ENCODE results near the gene APOL6.

APOL6 gene

GRCh38 chr22:35649636-35650250 is 1.5 kb downstream of the APOL6 start:
- Histone ChIP-seq H3K4me2 (ENCODE audit: low read depth, low read length) (peak overlapping the region; percentile 90), H3K36me3 (replicated peaks; ENCODE audit: insufficient read depth, low read length) (peaks cover 4% of the 10 kb centered on the region; the same call in 1 of the 2 replicates), H3K4me1 (ENCODE audit: low read length) (peaks cover 9% of the 10 kb centered on the region; the same call in 1 of the 2 replicates), H3K9ac (ENCODE audit: low read length) (peak overlapping the region; percentile 93; the same call in 1 of the 2 replicates), H3F3A (ENCODE audit: insufficient read depth, low read length) (peaks cover 15% of the 10 kb centered on the region), H3K27me3 (replicated peaks; ENCODE audit: insufficient read depth, low read length) (no peaks in the 10 kb centered on the region), H3K27ac (ENCODE audit: low read length) (peak overlapping the region; percentile 94; the same call in 1 of the 2 replicates), H2AFZ (ENCODE audit: low read length) (no peak overlapping the region), H3K79me2 (ENCODE audit: low read length) (peaks cover 45% of the 10 kb centered on the region), H3K9me2 (replicated peaks; ENCODE audit: insufficient read depth, low read length) (no peaks in the 10 kb centered on the region), H4K20me1 (ENCODE audit: insufficient read depth, low read length) (no peaks in the 10 kb centered on the region), H3K4me3 (ENCODE audit: low read length) (peak overlapping the region; percentile 94), H3K9me3 (replicated peaks; ENCODE audit: insufficient read depth, low read length) (no peaks in the 10 kb centered on the region)
- no peak for DNase-seq
- no peak for TF ChIP-seq CTCF (IDR thresholded peaks at IDR 0.05; ENCODE audit: low read length)
- no peak for TF ChIP-seq EZH2 (optimal IDR thresholded peaks at IDR 0.05; ENCODE audit: low read depth, low read length)
- TF ChIP-seq EZH2phosphoT487 (IDR thresholded peaks at IDR 0.05; ENCODE audit: low read length), result no peak

- H3K36me3 ChIP-seq (replicated peaks; ENCODE audit: insufficient read depth, low read length), result peaks cover 4% of the 10 kb centered on the region; the same call in 1 of the 2 replicates
- H3K9ac ChIP-seq (ENCODE audit: low read length), result no peak overlapping the region
- no peaks in the 10 kb centered on the region for H3K9me3 ChIP-seq (replicated peaks; ENCODE audit: insufficient read depth, low read length)
- H2AFZ ChIP-seq (ENCODE audit: low read length), result no peak overlapping the region
- no peak for DNase-seq
- no peaks in the 10 kb centered on the region for H4K20me1 ChIP-seq (ENCODE audit: insufficient read depth, low read length)
- H3K4me2 ChIP-seq (ENCODE audit: low read depth, low read length), result no peak overlapping the region
- H3K4me1 ChIP-seq (ENCODE audit: low read length), result peaks cover 9% of the 10 kb centered on the region; the same call in 1 of the 2 replicates
- no peaks in the 10 kb centered on the region for H3K27me3 ChIP-seq (replicated peaks; ENCODE audit: insufficient read depth, low read length)
- H3K4me3 ChIP-seq (ENCODE audit: low read length), result no peak overlapping the region
- H3F3A ChIP-seq (ENCODE audit: insufficient read depth, low read length), result peaks cover 15% of the 10 kb centered on the region
- TF ChIP-seq EZH2phosphoT487 (IDR thresholded peaks at IDR 0.05; ENCODE audit: low read length) (no peak), EZH2 (optimal IDR thresholded peaks at IDR 0.05; ENCODE audit: low read depth, low read length) (no peak), CTCF (IDR thresholded peaks at IDR 0.05; ENCODE audit: low read length) (no peak)
- no peak overlapping the region for H3K27ac ChIP-seq (ENCODE audit: low read length)
- peaks cover 57% of the 10 kb centered on the region for H3K79me2 ChIP-seq (ENCODE audit: low read length)
- no peaks in the 10 kb centered on the region for H3K9me2 ChIP-seq (replicated peaks; ENCODE audit: insufficient read depth, low read length)
Observed at GRCh38 chr22:35651085-35651484, 2.8 kb downstream of the APOL6 start.

- H3K4me3 ChIP-seq (ENCODE audit: low read length), result no peak overlapping the region
- H3K79me2 ChIP-seq (ENCODE audit: low read length), result peaks cover 67% of the 10 kb centered on the region
- H3K4me2 ChIP-seq (ENCODE audit: low read depth, low read length), result no peak overlapping the region
- no peak for DNase-seq
- H3K9me3 ChIP-seq (replicated peaks; ENCODE audit: insufficient read depth, low read length), result no peaks in the 10 kb centered on the region
- H2AFZ ChIP-seq (ENCODE audit: low read length), result no peak overlapping the region
- peaks cover 9% of the 10 kb centered on the region for H3K36me3 ChIP-seq (replicated peaks; ENCODE audit: insufficient read depth, low read length)
- TF ChIP-seq EZH2phosphoT487 (IDR thresholded peaks at IDR 0.05; ENCODE audit: low read length) (no peak), EZH2 (optimal IDR thresholded peaks at IDR 0.05; ENCODE audit: low read depth, low read length) (no peak), CTCF (IDR thresholded peaks at IDR 0.05; ENCODE audit: low read length) (no peak)
- H3F3A ChIP-seq (ENCODE audit: insufficient read depth, low read length), result peaks cover 4% of the 10 kb centered on the region
- no peaks in the 10 kb centered on the region for H3K9me2 ChIP-seq (replicated peaks; ENCODE audit: insufficient read depth, low read length)
- H3K27me3 ChIP-seq (replicated peaks; ENCODE audit: insufficient read depth, low read length), result no peaks in the 10 kb centered on the region
- H4K20me1 ChIP-seq (ENCODE audit: insufficient read depth, low read length), result no peaks in the 10 kb centered on the region
- H3K27ac ChIP-seq (ENCODE audit: low read length), result no peak overlapping the region
- H3K9ac ChIP-seq (ENCODE audit: low read length), result no peak overlapping the region
- peaks cover 6% of the 10 kb centered on the region; the same call in 1 of the 2 replicates for H3K4me1 ChIP-seq (ENCODE audit: low read length)
Observed at GRCh38 chr22:35653824-35654223, 5.6 kb downstream of the APOL6 start.
